Measurements from ENCODE around the gene TPM4.
"Not testable (repeated sequence)": the region's sequence is repeated elsewhere in the genome, so short reads cannot be mapped to it uniquely, and the experiment has no call there.

The TPM4 gene

GRCh38 chr19:16076154-16076957 is at the start of gene TPM4:
TSS of gene TPM4 (plus strand) at chr19:16076495. CDS start at chr19:16076566, 71 bp downstream.
- peak; percentile 66 for DNase-seq

DNA sequence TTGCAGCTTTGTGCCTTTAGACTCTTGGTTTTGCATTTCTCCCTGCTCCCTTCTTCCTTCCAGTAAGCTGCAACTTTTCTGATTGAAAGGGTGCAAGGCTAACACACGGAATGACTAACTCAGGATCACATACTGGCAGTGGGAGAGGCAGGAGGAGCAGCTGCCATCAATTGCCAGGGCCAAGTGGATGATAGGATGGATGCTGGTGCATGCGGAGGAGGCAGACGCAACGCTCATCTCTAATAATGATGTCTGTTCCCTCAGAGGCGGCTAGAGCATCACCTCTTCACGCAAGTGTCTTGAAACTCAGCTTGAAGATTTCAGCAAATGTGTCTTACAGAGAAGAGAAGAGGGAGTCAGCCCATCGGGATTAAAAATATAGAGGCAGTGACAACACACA is 49.5 kb upstream of the TPM4 start:
- DNase-seq, result no peak

- DNase-seq, result no peak
Measured at GRCh38 chr19:16027528-16027927, 48.8 kb upstream of the TPM4 start.

DNA sequence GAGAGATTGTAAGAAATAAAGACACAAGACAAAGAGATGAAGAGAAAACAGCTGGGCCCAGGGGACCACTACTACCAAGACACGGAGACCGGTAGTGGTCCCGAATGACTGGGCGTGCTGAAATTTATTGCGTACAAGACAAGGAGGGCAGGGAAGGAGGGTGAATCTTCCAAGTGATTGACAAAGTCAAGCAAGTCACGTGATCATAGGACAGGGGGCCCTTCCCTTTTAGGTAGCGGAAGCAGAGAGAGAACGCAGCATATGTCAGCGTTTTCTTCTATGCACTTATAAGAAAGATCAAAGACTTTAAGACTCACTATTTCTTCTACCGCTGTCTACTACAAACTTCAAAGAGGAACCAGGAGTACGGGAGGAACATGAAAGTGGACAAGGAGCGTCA is 46.1 kb upstream of the TPM4 start:
- DNase-seq, result not testable (repeated sequence)

DNA sequence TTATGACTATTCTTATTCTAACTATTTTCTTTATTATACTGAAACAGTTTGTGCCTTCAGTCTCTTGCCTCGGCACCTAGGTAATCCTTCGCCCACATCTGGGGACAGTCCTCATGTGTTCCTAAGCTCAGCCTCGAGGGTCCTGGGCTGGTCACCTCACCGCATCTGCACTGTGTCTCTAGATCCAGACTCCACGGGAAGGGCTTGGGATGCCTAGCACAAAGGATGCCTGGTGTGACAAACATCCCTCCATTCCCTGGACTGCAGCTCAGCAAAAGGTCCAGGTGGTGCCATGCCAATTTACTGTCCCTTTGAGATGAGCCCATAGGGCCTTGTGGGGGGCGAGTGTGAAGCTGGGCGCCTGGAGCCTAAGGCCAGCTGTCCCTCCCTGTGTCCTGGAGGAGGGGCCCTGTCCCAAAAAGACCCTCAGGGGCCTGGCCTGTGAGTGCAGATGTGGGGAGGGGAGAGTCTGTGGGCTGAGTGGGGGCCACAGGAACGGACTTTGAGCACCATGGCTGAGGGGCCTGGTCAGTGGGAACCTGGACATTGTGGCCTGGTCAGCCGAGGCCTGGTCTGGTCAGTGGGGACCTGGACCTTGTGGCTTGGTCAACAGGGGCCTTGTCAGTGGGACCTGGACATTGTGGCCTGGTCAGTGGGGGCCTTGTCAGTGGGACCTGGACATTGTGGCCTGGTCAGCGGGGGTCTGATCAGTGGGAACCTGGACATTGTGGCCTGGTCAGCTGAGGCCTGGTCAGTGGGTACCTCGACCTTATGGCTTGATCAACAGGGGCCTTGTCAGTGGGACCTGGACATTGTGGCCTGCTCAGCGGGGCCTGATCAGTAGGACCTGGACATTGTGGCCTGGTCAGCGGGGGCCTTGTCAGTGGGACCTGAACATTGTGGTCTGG is 45.1 kb upstream of the TPM4 start:
- DNase-seq, result no peak

- no peak for DNase-seq
Measured at GRCh38 chr19:16031872-16032200, 44.5 kb upstream of the TPM4 start.

DNA sequence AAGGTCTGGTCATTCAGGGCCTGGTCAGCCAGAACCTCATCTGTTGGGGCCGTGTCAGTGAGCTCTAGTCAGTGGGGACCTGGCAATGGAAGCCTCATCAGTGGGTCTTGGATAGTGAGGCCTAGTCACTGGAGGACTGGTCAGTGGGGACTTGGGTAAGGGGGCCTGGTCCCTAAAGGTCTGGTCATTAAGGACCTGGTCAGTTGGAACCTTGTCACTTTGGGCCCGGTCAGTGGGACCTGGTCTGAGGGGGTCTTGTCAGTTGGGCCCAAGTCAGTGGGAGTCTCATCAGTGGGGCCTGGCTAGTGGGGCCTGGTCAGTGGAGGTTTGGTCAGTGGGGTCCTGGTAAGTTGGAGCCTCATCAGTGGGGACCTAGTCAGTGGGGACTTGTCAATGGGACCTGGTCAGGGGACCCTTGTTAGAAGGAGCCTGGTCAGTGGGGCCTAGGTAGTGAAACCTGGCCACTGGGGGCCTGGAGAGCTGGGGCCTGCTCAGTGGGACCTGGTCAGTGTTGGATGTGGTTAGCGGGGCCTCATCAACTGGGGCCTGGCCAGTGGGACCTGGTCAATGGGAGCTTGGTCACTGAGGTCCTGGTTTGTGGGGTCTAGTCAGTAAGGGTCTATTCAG is 43.7 kb upstream of the TPM4 start:
- DNase-seq, result no peak

DNA sequence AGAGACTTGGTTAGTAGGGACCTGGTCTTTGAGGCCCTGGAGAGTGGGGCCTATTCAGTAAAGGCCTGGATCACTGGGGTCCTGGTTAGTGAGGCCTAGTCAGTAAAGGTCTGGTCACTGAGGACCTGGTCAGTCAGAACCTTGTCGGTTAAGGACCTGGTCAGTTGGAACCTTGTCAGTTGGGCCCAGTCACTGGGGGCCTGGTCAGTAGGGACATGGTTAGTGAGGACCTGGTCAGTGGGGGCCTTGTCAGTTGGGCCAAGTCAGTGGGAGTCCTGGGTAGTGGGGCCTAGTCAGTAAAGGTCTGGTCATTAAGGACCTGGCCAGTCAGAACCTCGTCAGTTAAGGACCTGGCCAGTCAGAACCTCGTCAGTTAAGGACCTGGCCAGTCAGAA is 43.2 kb upstream of the TPM4 start:
- DNase-seq, result no peak

GRCh38 chr19:16033721-16034120 is 42.6 kb upstream of the TPM4 start:
- no peak for DNase-seq

- no peak for DNase-seq
Measured at GRCh38 chr19:16034180-16034579, 42.1 kb upstream of the TPM4 start.

GRCh38 chr19:16034958-16035560 is 41.2 kb upstream of the TPM4 start:
- no peak for DNase-seq

DNA sequence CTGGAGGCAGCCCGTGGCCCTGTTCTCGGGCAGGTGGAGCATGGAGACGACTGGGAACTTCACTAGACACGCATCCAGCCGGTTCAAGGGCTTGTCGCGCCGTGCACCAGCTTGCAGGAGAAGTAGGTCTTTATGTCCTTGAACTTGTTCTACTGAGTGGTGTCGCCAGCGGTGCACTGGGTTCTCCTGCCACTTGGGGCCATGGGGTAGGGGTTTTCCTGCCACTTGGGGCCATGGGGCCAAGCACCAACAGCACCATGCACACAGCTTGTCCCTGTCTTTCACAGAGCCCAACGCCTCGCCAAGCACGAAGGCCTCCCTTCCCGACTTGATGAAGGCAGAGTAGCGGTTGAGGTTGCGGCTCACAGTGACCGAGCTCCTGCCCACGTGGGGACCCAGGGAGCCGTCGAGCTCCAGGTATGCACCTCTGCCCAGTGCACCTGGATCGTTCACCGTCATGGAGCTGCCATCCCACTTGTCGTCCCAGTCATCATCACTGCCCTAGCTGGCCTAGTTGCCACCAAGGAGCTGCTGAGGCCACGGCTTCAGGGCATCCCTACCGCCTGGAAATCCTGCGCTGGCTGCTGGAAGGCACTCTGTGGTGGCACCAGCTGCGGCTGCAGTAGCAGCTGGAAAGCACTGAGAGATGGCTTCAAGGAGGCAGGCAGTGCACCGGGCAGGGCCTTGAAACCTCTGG is 40.5 kb upstream of the TPM4 start:
- no peak for DNase-seq

GRCh38 chr19:16036397-16036925 is 39.8 kb upstream of the TPM4 start:
- no peak for DNase-seq

DNA sequence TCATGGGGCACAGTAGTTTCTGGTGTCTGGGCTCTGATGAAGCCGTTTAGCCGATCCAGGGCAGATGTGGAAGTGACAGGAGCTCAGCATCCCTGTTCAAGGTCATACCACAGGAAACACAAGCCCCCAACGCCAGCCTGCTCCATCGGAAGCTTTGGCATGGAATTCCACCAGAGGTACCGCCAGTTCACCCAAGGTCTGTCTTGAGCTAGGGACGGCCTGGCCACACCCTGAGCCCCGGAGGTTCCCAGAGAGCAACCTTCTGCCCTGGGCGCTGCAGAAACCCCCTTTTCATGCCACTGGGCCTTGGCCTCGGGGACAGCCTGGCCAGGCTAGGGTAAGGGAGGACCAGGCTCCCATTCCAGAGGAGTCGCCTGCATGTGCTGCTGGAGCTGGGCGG is 39.4 kb upstream of the TPM4 start:
- DNase-seq, result no peak

DNA sequence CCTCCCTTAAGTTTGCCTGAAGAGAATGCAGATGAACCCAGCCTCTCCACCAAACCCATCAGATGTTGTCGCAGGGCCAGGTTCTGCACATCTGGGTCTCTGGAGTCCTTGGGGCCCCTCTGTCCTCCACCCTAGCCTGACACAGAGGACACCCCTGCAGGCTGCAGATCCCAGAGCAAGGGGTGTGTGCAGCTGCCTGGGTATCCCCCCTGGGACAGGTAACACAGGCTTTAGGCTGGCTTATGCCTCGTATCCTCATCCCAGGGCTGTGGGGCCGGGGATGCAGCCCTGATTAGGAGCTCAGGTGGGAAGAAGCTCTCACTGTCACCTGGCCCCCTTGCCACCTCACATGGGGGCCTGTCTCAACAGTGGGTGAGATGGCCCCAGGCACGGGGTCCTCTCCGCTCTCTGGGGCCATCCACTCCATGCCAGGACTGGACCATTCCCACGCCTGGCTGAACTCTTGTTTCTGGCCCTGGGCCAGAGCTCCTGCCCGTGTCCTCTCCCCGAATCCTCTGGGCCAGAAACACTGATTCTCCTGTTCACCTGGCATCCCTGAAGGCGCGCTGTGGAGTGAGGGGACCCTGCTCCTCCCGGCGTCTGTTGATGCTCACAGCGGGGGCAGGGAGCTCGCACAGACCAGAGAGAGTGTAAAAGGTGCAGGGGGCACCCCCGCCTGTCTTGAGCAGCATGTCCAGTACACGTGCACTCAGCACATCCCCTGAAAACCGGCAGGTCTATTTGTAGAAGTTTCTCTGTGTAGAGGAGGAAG is 38.7 kb upstream of the TPM4 start:
- no peak for DNase-seq

- DNase-seq, result no peak
Measured at GRCh38 chr19:16038196-16038695, 38.0 kb upstream of the TPM4 start.

GRCh38 chr19:16039081-16039480 is 37.2 kb upstream of the TPM4 start:
- DNase-seq, result no peak

DNA sequence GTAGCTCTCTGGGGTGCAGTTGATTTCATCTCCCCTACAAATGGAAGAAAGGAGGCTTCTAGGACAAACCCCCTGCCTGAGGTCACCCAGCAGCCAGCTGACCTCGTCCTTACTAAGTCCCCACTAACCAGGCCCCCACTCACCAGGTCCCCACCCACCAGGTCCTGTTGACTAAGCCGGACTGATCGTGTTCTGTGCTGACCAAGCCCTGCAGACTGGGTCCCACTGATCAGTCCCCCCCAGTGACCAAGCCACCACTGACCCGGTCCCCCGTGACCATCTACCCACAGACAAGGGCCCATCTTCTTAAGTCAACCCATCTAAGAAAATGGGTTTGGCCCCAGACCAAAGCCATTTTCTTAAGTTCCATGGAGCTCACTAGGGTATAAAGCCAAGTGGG is 36.8 kb upstream of the TPM4 start:
- no peak for DNase-seq

- no peak for DNase-seq
Measured at GRCh38 chr19:16040642-16041041, 35.7 kb upstream of the TPM4 start.

GRCh38 chr19:16041299-16041990 is 34.9 kb upstream of the TPM4 start:
- DNase-seq, result peak; percentile 55

GRCh38 chr19:16041991-16042386 is 34.3 kb upstream of the TPM4 start:
- DNase-seq, result no peak
